T-cell (primary cell): ENCODE measurements around the gene CUEDC1. TPM values are rescaled to one million over a fixed set of nuclear protein-coding genes. Genes with fewer than 3 reads are reported as not detected.

Experiments
- ATAC-seq, 4 experiments: fragments of 200-7000 bp in 3 of 4; fragments of 150-1000 bp in 1 of 4; cut with Tn5 transposase; replicated peaks in 1 of 4; 1 replicate in 3 of 4; 2 replicates in 1 of 4; pipeline ENCODE4 v1.10.0; 2021; ENCODE audit warnings: moderate library complexity in 3 of 4, mild to moderate bottlenecking in 2 of 4, moderate number of reproducible peaks in 1 of 4
- CTCF ChIA-PET, 2 donors: fragments of 300-600 bp; sonication (Branson Sonifier 250); formaldehyde crosslinking; loops; one replicate each; lab custom pipeline; 2022; ENCODE audit warnings: antibody characterized with exemption in 2 of 2; lab: Charles Lee
- POLR2A ChIA-PET, 2 donors: fragments of 300-600 bp; sonication (Branson Sonifier 250); formaldehyde crosslinking; loops; one replicate each; lab custom pipeline; 2022; ENCODE audit warnings: antibody characterized with exemption in 2 of 2; lab: Charles Lee
- DNase-seq, 35 experiments: peaks; one replicate each; pipeline versions ENCODE4 v3.0.0 to v3.0.0-alpha.2; 2013 to 2023
- H3K27ac ChIP-seq: one replicate; pipeline ENCODE4 v1.5.1; 2013; ENCODE audit warnings: low read length
- H3K27me3 ChIP-seq, 2 experiments: replicated peaks in 1 of 2; 1 replicate in 1 of 2; 2 replicates in 1 of 2; pipeline versions ENCODE4 v1.6.1 to v1.7.0; 2013; ENCODE audit warnings: low read length in 1 of 2, mixed read lengths in 1 of 2; ENCODE audit not compliant: control insufficient read depth in 2 of 2, insufficient read depth in 2 of 2; ENCODE audit errors: extremely low read depth in 1 of 2
- H3K36me3 ChIP-seq, 2 donors: 1 replicate in 1 of 2; 2 replicates in 1 of 2; pipeline versions ENCODE4 v1.6.1 to v1.7.0; 2013; ENCODE audit warnings: low read length in 1 of 2; ENCODE audit not compliant: control insufficient read depth in 2 of 2, insufficient read depth in 1 of 2; ENCODE audit errors: extremely low read depth in 1 of 2
- H3K4me1 ChIP-seq, 2 experiments: 1 replicate in 1 of 2; 2 replicates in 1 of 2; pipeline versions ENCODE4 v1.6.1 to v1.7.0; 2013; ENCODE audit warnings: low read length in 2 of 2, mixed read lengths in 1 of 2; ENCODE audit not compliant: insufficient read depth in 2 of 2, control insufficient read depth in 1 of 2; ENCODE audit errors: extremely low read depth in 1 of 2
- H3K4me3 ChIP-seq, 2 donors: 1 replicate in 1 of 2; 2 replicates in 1 of 2; pipeline versions ENCODE4 v1.5.1 to v1.7.0; 2013; ENCODE audit warnings: mild to moderate bottlenecking in 2 of 2, low read length in 1 of 2, moderate library complexity in 1 of 2; ENCODE audit not compliant: control insufficient read depth in 1 of 2; ENCODE audit errors: extremely low read depth in 1 of 2
- H3K9me3 ChIP-seq: 2 replicates; pipeline ENCODE4 v1.7.0; 2013
- H3K27ac Mint-ChIP-seq, 2 donors: one replicate each; pipeline ENCODE4 v1.8.0; 2020 to 2021; ENCODE audit warnings: mild to moderate bottlenecking in 2 of 2, mixed read lengths in 2 of 2
- H3K27me3 Mint-ChIP-seq, 2 donors: one replicate each; pipeline ENCODE4 v1.8.0; 2021 to 2022; ENCODE audit warnings: mixed read lengths in 2 of 2
- H3K36me3 Mint-ChIP-seq: one replicate; pipeline ENCODE4 v1.8.0; 2021; ENCODE audit warnings: mixed read lengths
- H3K4me1 Mint-ChIP-seq, 3 donors: one replicate each; pipeline ENCODE4 v1.8.0; 2020 to 2022; ENCODE audit warnings: mixed read lengths in 3 of 3, mild to moderate bottlenecking in 1 of 3
- H3K4me3 Mint-ChIP-seq, 3 donors: one replicate each; pipeline ENCODE4 v1.8.0; 2020 to 2022; ENCODE audit warnings: mild to moderate bottlenecking in 3 of 3, mixed read lengths in 3 of 3, moderate library complexity in 3 of 3
- H3K9me3 Mint-ChIP-seq, 3 donors: one replicate each; pipeline ENCODE4 v1.8.0; 2020 to 2022; ENCODE audit warnings: mixed read lengths in 3 of 3
- WGBS: methylation state at CpG from one replicate; pipeline ENCODE4 v1.1.5; 2013; ENCODE audit warnings: missing lambda C conversion rate; ENCODE audit not compliant: insufficient coverage; 5-methylcytosine and 5-hydroxymethylcytosine counted together
- total RNA-seq, 35 experiments: library from RNA in 6 of 35; stranded (reverse) in 6 of 35; fragments of 120-200 nt in 1 of 35; gene quantifications; one replicate each; pipeline versions ENCODE4 v1.2.1 to v1.2.4 and lab custom pipeline; 2013 to 2026

The CUEDC1 gene
- total RNA-seq, 5 donors from 2014 or later (not counting 1 experiment from before 2014, with no cell fraction given), result 0.33 to 1.4 (median 0.74) TPM; not detected in 1

GRCh38 chr17:57945996-57946797 is 9.0 kb downstream of the CUEDC1 start:
- peak overlapping the region; percentile 80 to 87 (median 82) for H3K4me3 Mint-ChIP-seq
- Histone ChIP-seq H3K4me1 (peaks cover 2 to 17% of the 10 kb centered on the region in 2 experiments), H3K36me3 (no peaks in the 10 kb centered on the region), H3K4me3 (peak overlapping the region; percentile 0 to 48), H3K9me3 (no peaks in the 10 kb centered on the region), H3K27me3 (peaks cover 0 to 2% of the 10 kb centered on the region in 2 experiments), H3K27ac (no peak overlapping the region)
- DNase-seq, result peak in 1 of 35 experiments; percentile 27
- H3K27me3 Mint-ChIP-seq, result no peaks in the 10 kb centered on the region
- peaks cover 26 to 41% (median 38%) of the 10 kb centered on the region in 3 donors for H3K4me1 Mint-ChIP-seq
- H3K9me3 Mint-ChIP-seq, result no peaks in the 10 kb centered on the region
- ChIA-PET CTCF (interaction anchor here (0.6 to 1.2 kb wide), 5 partner anchors 14 to 769 kb away, joined by 3 to 7 read pairs (median 4); no protein-coding TSS in a partner anchor), POLR2A (interaction anchor here (0.5 to 0.9 kb wide), 3 partner anchors 60 to 301 kb away, joined by 3 to 4 read pairs (median 3); no protein-coding TSS in a partner anchor)
- H3K27ac Mint-ChIP-seq, result peak overlapping the region; percentile 56 to 76
- H3K36me3 Mint-ChIP-seq, result no peaks in the 10 kb centered on the region
- WGBS, result 38% methylated on average over 1 of the region's 6 CpGs
- peak; percentile 62 to 74 (median 64) for ATAC-seq

- Histone ChIP-seq H3K36me3 (no peaks in the 10 kb centered on the region), H3K4me3 (no peak overlapping the region), H3K27ac (no peak overlapping the region), H3K27me3 (peaks cover 0 to 2% of the 10 kb centered on the region in 2 experiments), H3K4me1 (peaks cover 2 to 17% of the 10 kb centered on the region in 2 experiments), H3K9me3 (no peaks in the 10 kb centered on the region)
- no CpG with 5 or more reads among the region's 6 CpGs for WGBS
- no peaks in the 10 kb centered on the region for H3K36me3 Mint-ChIP-seq
- CTCF ChIA-PET, result no interaction called here
- no peak overlapping the region for H3K4me3 Mint-ChIP-seq
- H3K9me3 Mint-ChIP-seq, result no peaks in the 10 kb centered on the region
- peaks cover 30 to 39% (median 36%) of the 10 kb centered on the region in 3 donors for H3K4me1 Mint-ChIP-seq
- DNase-seq (no peak), ATAC-seq (no peak)
- POLR2A ChIA-PET, result no interaction called here
- peaks cover 4 to 6% of the 10 kb centered on the region in 2 donors for H3K27me3 Mint-ChIP-seq
- no peak overlapping the region for H3K27ac Mint-ChIP-seq
Observed at GRCh38 chr17:57944908-57945307, 10.3 kb downstream of the CUEDC1 start.

- ChIA-PET CTCF (interaction anchor here in 1 of 2 donors (0.6 to 1.0 kb wide), 4 partner anchors 11 to 56 kb away, joined by 3 to 4 read pairs (median 3); partner anchors contain the start of gene CUEDC1), POLR2A (no interaction called here)
- Mint-ChIP-seq H3K4me1 (peaks cover 29 to 33% (median 31%) of the 10 kb centered on the region in 3 donors), H3K27me3 (peaks cover 4 to 11% of the 10 kb centered on the region in 2 donors), H3K36me3 (no peaks in the 10 kb centered on the region), H3K9me3 (no peaks in the 10 kb centered on the region), H3K27ac (no peak overlapping the region), H3K4me3 (no peak overlapping the region)
- no peaks in the 10 kb centered on the region for H3K36me3 ChIP-seq
- H3K27ac ChIP-seq, result no peak overlapping the region
- H3K27me3 ChIP-seq, result peaks cover 0 to 13% of the 10 kb centered on the region in 2 experiments
- H3K9me3 ChIP-seq, result no peaks in the 10 kb centered on the region
- peaks cover 2 to 15% of the 10 kb centered on the region in 2 experiments for H3K4me1 ChIP-seq
- ATAC-seq (no peak), DNase-seq (no peak)
- 100% methylated on average over 1 of the region's 3 CpGs for WGBS
- H3K4me3 ChIP-seq, result no peak overlapping the region
Observed at GRCh38 chr17:57943645-57944044, 11.6 kb downstream of the CUEDC1 start.

GRCh38 chr17:57943140-57943539 is 12.1 kb downstream of the CUEDC1 start:
- Mint-ChIP-seq H3K27ac (no peak overlapping the region), H3K4me3 (no peak overlapping the region), H3K27me3 (peaks cover 4 to 11% of the 10 kb centered on the region in 2 donors), H3K9me3 (no peaks in the 10 kb centered on the region), H3K4me1 (peaks cover 24 to 28% (median 26%) of the 10 kb centered on the region in 3 donors), H3K36me3 (no peaks in the 10 kb centered on the region)
- Histone ChIP-seq H3K9me3 (no peaks in the 10 kb centered on the region), H3K4me3 (no peak overlapping the region), H3K27me3 (peaks cover 0 to 13% of the 10 kb centered on the region in 2 experiments), H3K27ac (no peak overlapping the region), H3K4me1 (peaks cover 2 to 15% of the 10 kb centered on the region in 2 experiments), H3K36me3 (no peaks in the 10 kb centered on the region)
- no peak for DNase-seq
- ATAC-seq, result no peak
- CTCF ChIA-PET, result interaction anchor here in 1 of 2 donors (0.6 to 1.0 kb wide), 3 partner anchors 16 to 56 kb away, joined by 3 to 4 read pairs (median 3); no protein-coding TSS in a partner anchor
- 78% methylated on average over 5 of the region's 6 CpGs for WGBS
- POLR2A ChIA-PET, result no interaction called here

GRCh38 chr17:57941384-57942370 is 13.5 kb downstream of the CUEDC1 start:
- Mint-ChIP-seq H3K27ac (no peak overlapping the region), H3K4me1 (peaks cover 16 to 20% (median 16%) of the 10 kb centered on the region in 3 donors), H3K9me3 (no peaks in the 10 kb centered on the region), H3K27me3 (peaks cover 4 to 11% of the 10 kb centered on the region in 2 donors), H3K4me3 (no peak overlapping the region), H3K36me3 (no peaks in the 10 kb centered on the region)
- POLR2A ChIA-PET, result no interaction called here
- 87% methylated on average over 8 of the region's 10 CpGs for WGBS
- H3K4me3 ChIP-seq, result no peak overlapping the region
- no peak overlapping the region for H3K27ac ChIP-seq
- H3K9me3 ChIP-seq, result no peaks in the 10 kb centered on the region
- DNase-seq (no peak), ATAC-seq (no peak)
- H3K36me3 ChIP-seq, result no peaks in the 10 kb centered on the region
- H3K4me1 ChIP-seq, result peaks cover 0 to 7% of the 10 kb centered on the region in 2 experiments
- CTCF ChIA-PET, result no interaction called here
- H3K27me3 ChIP-seq, result peaks cover 0 to 13% of the 10 kb centered on the region in 2 experiments
